ENCODE data around the gene EFNA5.

Gene EFNA5

GRCh38 chr5:107672211-107673038 is 1.7 kb upstream of the EFNA5 start:
- peak; percentile 96 for DNase-seq

GRCh38 chr5:107671742-107672210 is 1.0 kb upstream of the EFNA5 start:
- peak; percentile 94 for DNase-seq

- peak; percentile 83 for DNase-seq
Observed at GRCh38 chr5:107670087-107670931, 428 bp downstream of the EFNA5 start.

- DNase-seq: peak; percentile 83
Observed at GRCh38 chr5:107669096-107670031, 1.4 kb downstream of the EFNA5 start.

GRCh38 chr5:107668154-107669095 is 2.3 kb downstream of the EFNA5 start:
- peak; percentile 78 for DNase-seq

- peak; percentile 36 for DNase-seq
Observed at GRCh38 chr5:107666051-107666655, 4.6 kb downstream of the EFNA5 start.

GRCh38 chr5:107665036-107665570 is 5.6 kb downstream of the EFNA5 start:
- peak; percentile 60 for DNase-seq

GRCh38 chr5:107663697-107664096 is 7.0 kb downstream of the EFNA5 start:
- DNase-seq: peak; percentile 45

GRCh38 chr5:107661650-107662044 is 9.1 kb downstream of the EFNA5 start:
- DNase-seq: no peak

- DNase-seq: peak; percentile 81
Observed at GRCh38 chr5:107661038-107661649, 9.6 kb downstream of the EFNA5 start.

- no peak for DNase-seq
Observed at GRCh38 chr5:107658528-107658927, 12.2 kb downstream of the EFNA5 start.

GRCh38 chr5:107655831-107656230 is 14.9 kb downstream of the EFNA5 start:
- no peak for DNase-seq

- DNase-seq: no peak
Observed at GRCh38 chr5:107654827-107655226, 15.9 kb downstream of the EFNA5 start.

- DNase-seq: no peak
Observed at GRCh38 chr5:107653685-107654084, 17.1 kb downstream of the EFNA5 start.

- peak; percentile 87 for DNase-seq
Observed at GRCh38 chr5:107652839-107653607, 17.7 kb downstream of the EFNA5 start.

GRCh38 chr5:107652408-107652807 is 18.3 kb downstream of the EFNA5 start:
- DNase-seq: no peak

GRCh38 chr5:107651325-107651724 is 19.4 kb downstream of the EFNA5 start:
- DNase-seq: no peak

GRCh38 chr5:107646418-107646817 is 24.3 kb downstream of the EFNA5 start:
- no peak for DNase-seq

- no peak for DNase-seq
Observed at GRCh38 chr5:107640568-107640967, 30.2 kb downstream of the EFNA5 start.
